Ascending aorta (tissue), 2 donors: ENCODE data around the gene SLC6A11. TPM values are rescaled to one million over a fixed set of nuclear protein-coding genes. Genes with fewer than 3 reads are reported as not detected.

Source experiments
- DNase-seq, 2 donors: peaks; one replicate each; pipeline ENCODE4 v3.0.0-alpha.2; 2019; ENCODE audit warnings: low spot score in 2 of 2
- H3K27ac ChIP-seq, 2 donors: fragments of 200-600 bp; sonication (generic); one replicate each; pipeline ENCODE4 v1.5.1; 2016 to 2017; ENCODE audit warnings: mild to moderate bottlenecking in 1 of 2
- H3K27me3 ChIP-seq: fragments of 200-600 bp; sonication (generic); one replicate; pipeline ENCODE4 v1.5.1; 2017
- H3K36me3 ChIP-seq, 2 donors: fragments of 200-600 bp; sonication (generic); one replicate each; pipeline ENCODE4 v1.5.1; 2016
- H3K4me1 ChIP-seq, 2 donors: fragments of 200-600 bp; sonication (generic); one replicate each; pipeline ENCODE4 v1.5.1; 2016 to 2017; ENCODE audit warnings: mild to moderate bottlenecking in 1 of 2
- H3K4me3 ChIP-seq, 2 donors: fragments of 200-600 bp; sonication (generic); one replicate each; pipeline ENCODE4 v1.5.1; 2016 to 2017; ENCODE audit warnings: mild to moderate bottlenecking in 1 of 2
- H3K9me3 ChIP-seq, 2 donors: fragments of 200-600 bp; sonication (generic); one replicate each; pipeline ENCODE4 v1.5.1; 2016
- CTCF ChIP-seq, 3 experiments: fragments of 200-600 bp in 2 of 3; fragments of 450-650 bp in 1 of 3; sonication (generic) in 2 of 3; IDR thresholded peaks; one replicate each; pipeline ENCODE4 v1.5.1; 2016 to 2019; ENCODE audit warnings: antibody characterized with exemption in 3 of 3, mild to moderate bottlenecking in 1 of 3, moderate library complexity in 1 of 3
- intact Hi-C: fragments of 100-400 bp; cut with DNase I; formaldehyde crosslinking; loops from one replicate; pipeline ENCODE4 v1.15.1; 2023
- total RNA-seq: library from RNA; depleted of rRNA; stranded (reverse); fragments of >200 nt; gene quantifications from one replicate; pipeline ENCODE4 v1.1.0, GENCODE V29; 2016

The SLC6A11 gene
- total RNA-seq, 1 donor from 2014 or later, result not detected

- TF ChIP-seq CTCF (IDR thresholded peaks at IDR 0.05), result no peak
These were observed 116.6 kb downstream of the SLC6A11 start for GRCh38 chr3:10932596-10932995.

GRCh38 chr3:10933021-10933420 is 117.0 kb downstream of the SLC6A11 start:
- intact Hi-C loops, result no loop called here
- no peak overlapping the region for H3K27ac ChIP-seq

More at GRCh38 chr3:10932596-10932995, 116.6 kb downstream of the SLC6A11 start:
- no peaks in the 10 kb centered on the region for H3K4me1 ChIP-seq
- no peak overlapping the region for H3K4me3 ChIP-seq
- no peak overlapping the region for H3K27ac ChIP-seq
- intact Hi-C loops, result no loop called here
- H3K9me3 ChIP-seq, result no peaks in the 10 kb centered on the region
- H3K27me3 ChIP-seq, result no peaks in the 10 kb centered on the region
- H3K36me3 ChIP-seq, result no peaks in the 10 kb centered on the region
- peak in 1 of 2 donors; percentile 24 for DNase-seq

GRCh38 chr3:10933470-10933804 is 117.4 kb downstream of the SLC6A11 start:
- no peak for TF ChIP-seq CTCF (IDR thresholded peaks at IDR 0.05)
- no peak for DNase-seq
- no peaks in the 10 kb centered on the region for H3K27me3 ChIP-seq
- H3K27ac ChIP-seq, result no peak overlapping the region
- intact Hi-C loops, result no loop called here
- no peaks in the 10 kb centered on the region for H3K36me3 ChIP-seq
- H3K4me3 ChIP-seq, result no peak overlapping the region
- H3K9me3 ChIP-seq, result no peaks in the 10 kb centered on the region
- H3K4me1 ChIP-seq, result no peaks in the 10 kb centered on the region

More at GRCh38 chr3:10933021-10933420, 117.0 kb downstream of the SLC6A11 start:
- Histone ChIP-seq H3K36me3 (no peaks in the 10 kb centered on the region), H3K27me3 (no peaks in the 10 kb centered on the region), H3K4me3 (no peak overlapping the region), H3K4me1 (no peaks in the 10 kb centered on the region), H3K9me3 (no peaks in the 10 kb centered on the region)
- DNase-seq, result no peak
- TF ChIP-seq CTCF (IDR thresholded peaks at IDR 0.05), result no peak

GRCh38 chr3:10933805-10934481 is 117.9 kb downstream of the SLC6A11 start:
- TF ChIP-seq CTCF (IDR thresholded peaks at IDR 0.05), result no peak
- Histone ChIP-seq H3K4me1 (no peaks in the 10 kb centered on the region), H3K27me3 (no peaks in the 10 kb centered on the region), H3K4me3 (no peak overlapping the region), H3K27ac (no peak overlapping the region), H3K9me3 (no peaks in the 10 kb centered on the region), H3K36me3 (no peaks in the 10 kb centered on the region)
- no peak for DNase-seq
- intact Hi-C loops, result no loop called here

GRCh38 chr3:10935028-10935427 is 119.0 kb downstream of the SLC6A11 start:
- no peak for DNase-seq
- no peak for TF ChIP-seq CTCF (IDR thresholded peaks at IDR 0.05)
- intact Hi-C loops, result no loop called here
- H3K36me3 ChIP-seq, result no peaks in the 10 kb centered on the region
- no peak overlapping the region for H3K27ac ChIP-seq
- H3K4me1 ChIP-seq, result no peaks in the 10 kb centered on the region
- H3K9me3 ChIP-seq, result no peaks in the 10 kb centered on the region
- no peaks in the 10 kb centered on the region for H3K27me3 ChIP-seq
- H3K4me3 ChIP-seq, result no peak overlapping the region
